GM19238 (cell line): ENCODE data around the gene HIF1AN.
"Not testable (repeated sequence)": the region's sequence is repeated elsewhere in the genome, so short reads cannot be mapped to it uniquely, and the experiment has no call there.

Experiments used
- DNase-seq: peaks from one replicate; pipeline ENCODE4 v3.0.0; 2011; ENCODE audit warnings: low spot score; ENCODE audit not compliant: insufficient read length

HIF1AN gene

GRCh38 chr10:100565206-100565985, 29.7 kb downstream of the HIF1AN start:
- no peak for DNase-seq

- DNase-seq = no peak
These were observed 30.8 kb downstream of the HIF1AN start for GRCh38 chr10:100566561-100566960.

- DNase-seq = no peak
These were observed 31.5 kb downstream of the HIF1AN start for GRCh38 chr10:100567249-100567648.

GRCh38 chr10:100567826-100568225, 32.1 kb downstream of the HIF1AN start:
- no peak for DNase-seq

- no peak for DNase-seq
These were observed 33.2 kb downstream of the HIF1AN start for GRCh38 chr10:100568912-100569311.

GRCh38 chr10:100569687-100570481, 34.1 kb downstream of the HIF1AN start:
- no peak for DNase-seq

GRCh38 chr10:100570506-100570905, 34.8 kb downstream of the HIF1AN start:
- DNase-seq = no peak

GRCh38 chr10:100571084-100571856, 35.5 kb downstream of the HIF1AN start:
- no peak for DNase-seq

GRCh38 chr10:100575146-100575545, 39.4 kb downstream of the HIF1AN start:
- DNase-seq = not testable (repeated sequence)

- no peak for DNase-seq
These were observed 40.0 kb downstream of the HIF1AN start for GRCh38 chr10:100575585-100576281.

- no peak for DNase-seq
These were observed 40.5 kb downstream of the HIF1AN start for GRCh38 chr10:100576282-100576635.

GRCh38 chr10:100579261-100580090, 43.7 kb downstream of the HIF1AN start:
- DNase-seq = no peak

- no peak for DNase-seq
These were observed 51.2 kb downstream of the HIF1AN start for GRCh38 chr10:100586959-100587358.

- no peak for DNase-seq
These were observed 62.4 kb downstream of the HIF1AN start for GRCh38 chr10:100598166-100598565.

GRCh38 chr10:100600218-100600617, 64.5 kb downstream of the HIF1AN start:
- no peak for DNase-seq

- DNase-seq = no peak
These were observed 71.7 kb downstream of the HIF1AN start for GRCh38 chr10:100607439-100607838.
